Left lung (tissue), 10 donors: ENCODE results near the gene CRCP. TPM values are rescaled to one million over a fixed set of nuclear protein-coding genes. Genes with fewer than 3 reads are reported as not detected.

Experiments
- ATAC-seq: fragments of 200-7000 bp; cut with Tn5 transposase; one replicate; pipeline ENCODE4 v1.9.1; 2020; ENCODE audit warnings: moderate library complexity
- DNase-seq, 4 donors: peaks; one replicate each; pipeline ENCODE4 v3.0.0-alpha.2; 2013 to 2020
- H3K27ac ChIP-seq, 2 donors: fragments of 200-600 bp; sonication (generic) in 1 of 2; one replicate each; pipeline versions ENCODE4 v1.5.0 to v1.8.0; 2020 to 2021
- H3K27me3 ChIP-seq, 2 donors: fragments of 200-600 bp; sonication (generic) in 1 of 2; one replicate each; pipeline versions ENCODE4 v1.5.0 to v1.8.0; 2020 to 2021
- H3K36me3 ChIP-seq, 2 donors: fragments of 200-600 bp; sonication (generic) in 1 of 2; one replicate each; pipeline versions ENCODE4 v1.5.0 to v1.8.0; 2020 to 2021
- H3K4me1 ChIP-seq, 2 donors: fragments of 200-600 bp; one replicate each; pipeline ENCODE4 v1.8.0; 2021
- H3K4me3 ChIP-seq, 2 donors: fragments of 200-600 bp; sonication (generic) in 1 of 2; one replicate each; pipeline versions ENCODE4 v1.5.0 to v1.8.0; 2020 to 2021; ENCODE audit warnings: mild to moderate bottlenecking in 1 of 2
- H3K9me3 ChIP-seq, 2 donors: fragments of 200-600 bp; sonication (generic) in 1 of 2; one replicate each; pipeline versions ENCODE4 v1.5.0 to v1.8.0; 2020 to 2021
- intact Hi-C, 2 donors: fragments of 100-400 bp; cut with DNase I; formaldehyde crosslinking; loops; one replicate each; pipeline versions ENCODE4 v1.11.2 to v1.14.2; 2022
- polyA plus RNA-seq, 6 donors: library from polyadenylated mRNA; unstranded; fragments of 120-200 nt; gene quantifications; one replicate each; pipeline ENCODE4 v1.2.1, GENCODE V29; 2013; ENCODE audit not compliant: insufficient read length in 6 of 6
- total RNA-seq, 2 donors: library from RNA; stranded (reverse); fragmentation: NEBNext Ultra II Directional; extraction: Animal tissue kit (Norgen Biotek cat#: 25700); gene quantifications; one replicate each; pipeline ENCODE4 v1.2.1, GENCODE V29; 2021
- TF ChIP-seq, protein P1 (sequence below), 2 donors: fragments of 200-600 bp; sonication (generic) in 1 of 2; IDR thresholded peaks; one replicate each; pipeline versions ENCODE4 v1.5.0 to v1.8.0; 2021; ENCODE audit warnings: antibody characterized with exemption in 2 of 2
- donor health status: DM: no; HTN: yes; CAD: no.
- donor health status: DM: no; HTN: no; CAD: no.

CRCP gene
- total and polyA plus RNA-seq, 8 donors: 27.1 to 36.0 (median 33.9) TPM

DNA sequence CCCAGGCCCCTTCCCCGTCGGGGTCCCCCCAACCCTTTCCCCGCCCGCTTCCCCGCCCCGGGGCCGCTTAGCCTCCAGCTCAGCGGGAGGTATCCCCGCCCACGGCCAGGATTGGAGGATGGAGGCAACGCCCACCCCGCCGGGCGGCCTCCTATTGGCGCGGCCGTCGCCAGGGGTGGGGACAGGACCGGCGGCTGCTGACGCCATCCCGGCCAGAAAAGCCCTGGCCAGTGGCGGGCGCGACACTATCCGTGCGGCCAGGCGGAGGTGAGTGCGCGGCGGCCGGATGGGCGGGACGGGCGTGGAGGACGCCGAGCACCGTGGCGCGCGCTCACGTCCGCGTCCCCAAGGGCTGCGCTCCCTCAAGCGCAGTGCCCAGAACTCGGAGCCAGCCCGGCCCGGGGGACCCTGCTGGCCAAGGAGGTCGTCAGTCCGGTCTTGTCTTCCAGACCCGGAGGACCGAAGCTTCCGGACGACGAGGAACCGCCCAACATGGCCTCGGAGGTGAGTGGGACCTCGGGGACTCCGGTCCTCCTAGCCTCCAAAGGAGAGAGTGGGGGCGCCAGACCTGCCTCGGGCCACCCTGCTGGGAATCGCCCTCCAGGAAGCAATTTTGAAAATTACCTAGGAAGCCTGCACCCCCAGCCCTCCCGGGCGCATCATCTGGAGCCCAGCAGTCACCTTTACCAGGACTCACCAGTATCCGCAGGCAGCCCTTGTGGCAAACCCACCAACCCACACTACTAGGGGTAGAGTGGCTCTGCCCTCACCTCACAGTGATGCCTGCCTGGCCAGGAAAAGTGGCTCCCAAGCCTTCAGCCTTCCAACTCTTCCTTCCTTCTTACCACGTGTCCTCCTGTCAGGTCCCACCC, 38.8 kb upstream of the CRCP start, which contains the start of gene ASL:
TSS of gene ASL (plus strand) at position 230 of the 872 bp plus-strand sequence. CDS start at position 493, 263 bp downstream.
- peak within 1 kb of the TSS; percentile 65 to 91 for H3K4me3 ChIP-seq
- H3K4me1 ChIP-seq: peaks cover 10 to 27% of the 10 kb centered on the region in 2 donors
- intact Hi-C loops: no loop called here
- H3K27me3 ChIP-seq: no peaks in the 10 kb centered on the region
- TF ChIP-seq, protein P1, sequence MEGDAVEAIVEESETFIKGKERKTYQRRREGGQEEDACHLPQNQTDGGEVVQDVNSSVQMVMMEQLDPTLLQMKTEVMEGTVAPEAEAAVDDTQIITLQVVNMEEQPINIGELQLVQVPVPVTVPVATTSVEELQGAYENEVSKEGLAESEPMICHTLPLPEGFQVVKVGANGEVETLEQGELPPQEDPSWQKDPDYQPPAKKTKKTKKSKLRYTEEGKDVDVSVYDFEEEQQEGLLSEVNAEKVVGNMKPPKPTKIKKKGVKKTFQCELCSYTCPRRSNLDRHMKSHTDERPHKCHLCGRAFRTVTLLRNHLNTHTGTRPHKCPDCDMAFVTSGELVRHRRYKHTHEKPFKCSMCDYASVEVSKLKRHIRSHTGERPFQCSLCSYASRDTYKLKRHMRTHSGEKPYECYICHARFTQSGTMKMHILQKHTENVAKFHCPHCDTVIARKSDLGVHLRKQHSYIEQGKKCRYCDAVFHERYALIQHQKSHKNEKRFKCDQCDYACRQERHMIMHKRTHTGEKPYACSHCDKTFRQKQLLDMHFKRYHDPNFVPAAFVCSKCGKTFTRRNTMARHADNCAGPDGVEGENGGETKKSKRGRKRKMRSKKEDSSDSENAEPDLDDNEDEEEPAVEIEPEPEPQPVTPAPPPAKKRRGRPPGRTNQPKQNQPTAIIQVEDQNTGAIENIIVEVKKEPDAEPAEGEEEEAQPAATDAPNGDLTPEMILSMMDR (IDR thresholded peaks at IDR 0.05): no peak
- peak within 1 kb of the TSS; percentile 28 to 80 for H3K27ac ChIP-seq
- peak; percentile 99 for ATAC-seq
- peaks cover 0 to 15% of the 10 kb centered on the region in 2 donors for H3K36me3 ChIP-seq
- DNase-seq: peak; percentile 87 to 99 (median 96)
- H3K9me3 ChIP-seq: no peaks in the 10 kb centered on the region

DNA sequence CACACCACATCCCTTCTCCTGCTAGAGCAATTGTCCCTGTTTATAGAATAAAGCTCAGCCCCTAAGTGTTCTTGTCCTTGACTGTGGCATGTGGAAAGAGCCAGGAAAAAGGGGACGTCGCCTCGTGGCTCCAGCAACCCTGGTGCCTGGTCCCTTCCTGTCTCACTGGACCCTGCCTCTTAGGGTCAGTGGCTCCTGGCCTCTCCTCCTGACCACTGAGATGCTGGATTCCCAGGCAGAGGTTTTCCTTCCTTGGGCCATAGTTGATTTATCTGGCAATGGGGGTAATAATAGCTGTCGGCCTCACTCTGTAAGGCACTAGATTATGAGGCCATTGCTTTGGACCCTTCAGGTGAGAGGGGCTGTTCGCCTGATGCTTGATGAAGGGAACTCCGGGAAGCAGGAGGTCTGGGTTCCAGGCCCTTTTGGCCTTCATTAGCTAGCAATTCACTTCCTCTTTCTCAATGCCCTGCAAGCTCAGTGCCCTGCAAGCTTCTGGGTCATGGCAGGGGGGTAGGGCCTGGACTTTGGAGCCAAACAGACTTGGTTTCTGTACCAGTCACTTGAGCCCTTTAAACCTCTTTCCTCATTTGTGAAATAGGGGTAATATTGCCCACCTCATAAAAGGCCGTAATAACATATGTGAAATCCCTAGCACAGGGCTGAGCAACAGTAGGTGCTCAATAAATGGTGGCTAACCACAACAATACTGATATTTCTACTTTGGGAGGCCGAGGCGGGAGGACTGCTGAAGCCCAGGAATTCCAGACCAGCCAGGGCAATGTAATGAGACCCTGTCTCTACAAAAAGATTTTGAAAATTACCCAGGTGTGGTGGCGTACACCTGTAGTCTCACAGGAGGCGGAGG, 38.0 kb upstream of the CRCP start:
- DNase-seq: no peak
- Histone ChIP-seq H3K9me3 (no peaks in the 10 kb centered on the region), H3K4me3 (peak overlapping the region; percentile 65 to 91), H3K27me3 (no peaks in the 10 kb centered on the region), H3K27ac (peak overlapping the region in 1 of 2 donors; percentile 80), H3K36me3 (peaks cover 0 to 20% of the 10 kb centered on the region in 2 donors), H3K4me1 (peaks cover 10 to 27% of the 10 kb centered on the region in 2 donors)
- intact Hi-C loops: no loop called here
- no peak for ATAC-seq
- TF ChIP-seq, protein P1 (IDR thresholded peaks at IDR 0.05): no peak

DNA sequence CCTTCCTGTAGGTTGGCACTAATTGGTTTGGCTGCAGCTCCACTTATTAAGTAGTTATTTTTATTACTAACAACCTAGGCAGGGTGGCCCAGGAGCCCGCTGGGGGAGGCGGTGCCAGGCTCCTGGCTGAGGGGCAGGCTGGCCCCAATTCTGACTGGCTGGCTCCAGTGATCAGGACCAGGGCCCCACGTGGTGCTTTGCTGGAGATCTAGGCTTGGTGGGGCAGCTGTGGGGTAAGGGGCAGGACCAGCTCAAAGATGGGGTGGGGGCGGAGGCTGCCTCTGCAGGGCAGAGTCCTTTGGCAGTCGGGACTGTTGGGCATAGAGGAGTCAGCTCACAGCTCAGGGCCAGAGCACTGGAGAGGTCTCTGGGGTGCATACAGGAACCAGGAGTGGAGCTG, 36.6 kb upstream of the CRCP start:
- peaks cover 10 to 27% of the 10 kb centered on the region in 2 donors for H3K4me1 ChIP-seq
- TF ChIP-seq, protein P1 (IDR thresholded peaks at IDR 0.05): no peak
- intact Hi-C loops: no loop called here
- H3K36me3 ChIP-seq: peaks cover 0 to 33% of the 10 kb centered on the region in 2 donors
- no peak for DNase-seq
- no peak for ATAC-seq
- no peaks in the 10 kb centered on the region for H3K27me3 ChIP-seq
- H3K27ac ChIP-seq: no peak overlapping the region
- H3K4me3 ChIP-seq: no peak overlapping the region
- no peaks in the 10 kb centered on the region for H3K9me3 ChIP-seq

DNA sequence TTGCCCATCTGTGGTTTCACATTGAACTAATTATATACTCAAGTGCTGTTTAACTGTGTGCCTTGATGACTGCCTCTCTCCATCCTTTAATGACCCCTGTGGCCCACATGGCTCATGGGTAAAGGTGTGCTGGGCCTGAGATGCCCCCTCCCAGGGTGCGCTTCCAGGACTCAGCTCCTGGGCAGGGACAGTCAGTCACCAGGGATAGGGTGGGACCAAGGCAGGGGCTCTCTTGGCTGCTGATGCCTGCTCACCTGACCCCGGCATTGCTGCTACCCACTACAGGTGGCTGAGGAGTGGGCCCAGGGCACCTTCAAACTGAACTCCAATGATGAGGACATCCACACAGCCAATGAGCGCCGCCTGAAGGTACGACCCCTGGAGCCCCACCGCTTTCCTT, 32.6 kb upstream of the CRCP start:
- DNase-seq (no peak), ATAC-seq (no peak)
- Histone ChIP-seq H3K9me3 (no peaks in the 10 kb centered on the region), H3K4me3 (no peak overlapping the region), H3K27ac (no peak overlapping the region), H3K4me1 (peaks cover 3 to 12% of the 10 kb centered on the region in 2 donors), H3K36me3 (peaks cover 0 to 73% of the 10 kb centered on the region in 2 donors), H3K27me3 (no peaks in the 10 kb centered on the region)
- TF ChIP-seq, protein P1 (IDR thresholded peaks at IDR 0.05): no peak
- intact Hi-C loops: no loop called here
